Epithelial cell of alveolus of lung (primary cell): ENCODE results near the gene ZC4H2. TPM values are rescaled to one million over a fixed set of nuclear protein-coding genes. Genes with fewer than 3 reads are reported as not detected.

Experiments
- total RNA-seq: library from RNA; depleted of rRNA; stranded (reverse); fragments of >200 nt; gene quantifications from 2 replicates; pipeline ENCODE4 v1.2.1, GENCODE V29; 2015

ZC4H2 gene, protein sequence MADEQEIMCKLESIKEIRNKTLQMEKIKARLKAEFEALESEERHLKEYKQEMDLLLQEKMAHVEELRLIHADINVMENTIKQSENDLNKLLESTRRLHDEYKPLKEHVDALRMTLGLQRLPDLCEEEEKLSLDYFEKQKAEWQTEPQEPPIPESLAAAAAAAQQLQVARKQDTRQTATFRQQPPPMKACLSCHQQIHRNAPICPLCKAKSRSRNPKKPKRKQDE
- 9.6 and 26.9 TPM in 2 replicates for total RNA-seq

DNA sequence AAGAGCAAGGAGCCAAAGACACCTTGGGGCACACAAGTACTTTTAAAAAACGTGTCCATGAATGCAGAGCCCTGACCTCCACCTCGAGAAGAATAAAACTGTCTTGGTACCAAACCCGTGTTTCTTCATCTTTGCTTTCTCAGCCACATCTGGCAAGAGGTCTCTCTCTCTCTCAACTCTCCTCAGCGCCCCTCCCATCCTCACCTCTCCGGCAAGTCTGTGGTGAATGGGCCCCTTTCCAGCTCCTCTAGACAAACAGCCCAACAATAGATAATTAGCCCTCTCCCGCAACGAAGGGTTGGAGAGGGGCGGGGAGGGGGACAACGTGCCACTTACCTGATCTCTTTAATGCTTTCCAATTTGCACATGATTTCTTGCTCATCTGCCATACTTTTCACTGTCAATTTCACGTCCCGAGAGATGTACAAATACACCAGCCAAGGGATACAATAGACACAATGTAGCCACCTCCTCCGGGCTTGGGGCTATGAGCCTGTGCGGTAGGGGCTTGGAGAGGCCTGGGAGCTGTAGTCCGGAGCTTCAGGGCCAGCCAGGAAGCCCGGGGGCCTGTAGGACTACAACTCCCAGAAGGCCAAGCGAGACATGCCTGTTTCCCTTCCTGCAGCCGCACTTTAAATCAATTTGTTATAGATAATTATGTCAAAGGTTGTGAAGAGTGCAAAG lies at the start of gene ZC4H2:
Gene ZC4H2, minus strand, starts transcription at position 462 of the 684 bp plus-strand sequence. Its CDS starts 73 bp downstream, at position 389.

Other genes starting within 250 kb of the ZC4H2 start
- 0.26 and 3.3 TPM in 2 replicates for gene ZC3H12B, start 58.4 kb upstream of the ZC4H2 start, total RNA-seq